Endodermal cell (in vitro differentiated cells): ENCODE data around the gene OR52I2. TPM values are rescaled to one million over a fixed set of nuclear protein-coding genes. Genes with fewer than 3 reads are reported as not detected.

Experiments used
- DNase-seq: peaks from one replicate; pipeline ENCODE4 v3.0.0-alpha.2; 2017
- H3K27ac ChIP-seq: 2 replicates; pipeline ENCODE4 v1.5.1; 2013; ENCODE audit warnings: mild to moderate bottlenecking, low read depth, low read length, moderate library complexity
- H3K27me3 ChIP-seq: 2 replicates; pipeline ENCODE4 v1.6.1; 2013; ENCODE audit warnings: mild to moderate bottlenecking, low read length, moderate library complexity; ENCODE audit not compliant: insufficient read depth, control insufficient read depth, poor library complexity, severe bottlenecking
- H3K36me3 ChIP-seq: 2 replicates; pipeline ENCODE4 v1.7.0; 2013; ENCODE audit warnings: mild to moderate bottlenecking, low read length, moderate library complexity; ENCODE audit not compliant: control insufficient read depth, insufficient read depth
- H3K4me1 ChIP-seq: one replicate; pipeline ENCODE4 v1.7.0; 2013; ENCODE audit warnings: low read length; ENCODE audit not compliant: control insufficient read depth, insufficient read depth
- H3K4me3 ChIP-seq: 2 replicates; pipeline ENCODE4 v1.5.1; 2013; ENCODE audit warnings: mild to moderate bottlenecking, low read length, moderate library complexity
- H3K9ac ChIP-seq: 2 replicates; pipeline ENCODE4 v1.6.1; 2013; ENCODE audit warnings: mild to moderate bottlenecking, low read length, moderate library complexity; ENCODE audit not compliant: poor library complexity, severe bottlenecking; ENCODE audit errors: extremely low read depth
- H3K9me3 ChIP-seq: 2 replicates; pipeline ENCODE4 v1.6.1; 2013; ENCODE audit warnings: mild to moderate bottlenecking, low read length, moderate library complexity; ENCODE audit not compliant: control insufficient read depth
- H3K27ac Mint-ChIP-seq: 2 replicates; pipeline ENCODE4 v1.8.0; 2020; ENCODE audit warnings: mixed read lengths
- H3K27me3 Mint-ChIP-seq: 2 replicates; pipeline ENCODE4 v1.8.0; 2021; ENCODE audit warnings: mild to moderate bottlenecking, mixed read lengths; ENCODE audit not compliant: insufficient read depth
- H3K36me3 Mint-ChIP-seq: 2 replicates; pipeline ENCODE4 v1.8.0; 2020; ENCODE audit warnings: low read depth, mixed read lengths
- H3K4me1 Mint-ChIP-seq: 2 replicates; pipeline ENCODE4 v1.8.0; 2020; ENCODE audit warnings: mixed read lengths
- H3K4me3 Mint-ChIP-seq: 2 replicates; pipeline ENCODE4 v1.8.0; 2020; ENCODE audit warnings: mild to moderate bottlenecking, moderate library complexity, mixed read lengths
- H3K9me3 Mint-ChIP-seq: 2 replicates; pipeline ENCODE4 v1.8.0; 2020; ENCODE audit warnings: mild to moderate bottlenecking, mixed read lengths
- WGBS, 2 experiments: methylation state at CpG; one replicate each; pipeline versions ENCODE4 v1.1.5 to v1.1.7; 2013; ENCODE audit warnings: missing lambda C conversion rate in 2 of 2, mixed read lengths in 1 of 2; ENCODE audit not compliant: insufficient coverage in 1 of 2, insufficient read length in 1 of 2; 5-methylcytosine and 5-hydroxymethylcytosine counted together
- total RNA-seq, 2 donors: library from RNA; stranded (reverse); fragmentation: NEBNext Ultra II Directional in 1 of 2; extraction: Animal tissue kit (Norgen Biotek cat#: 25700) in 1 of 2; gene quantifications; 2 replicates in 1 of 2; 3 replicates in 1 of 2; pipeline ENCODE4 v1.2.1, GENCODE V29; 2021
- TF ChIP-seq, protein P1 (sequence below): fragments of 200-600 bp; sonication (generic); conservative IDR thresholded peaks from 2 replicates; pipeline ENCODE4 v1.5.0; 2021; ENCODE audit warnings: antibody characterized with exemption, mild to moderate bottlenecking

Gene OR52I2
- total RNA-seq, 2 donors from 2014 or later: not detected

DNA sequence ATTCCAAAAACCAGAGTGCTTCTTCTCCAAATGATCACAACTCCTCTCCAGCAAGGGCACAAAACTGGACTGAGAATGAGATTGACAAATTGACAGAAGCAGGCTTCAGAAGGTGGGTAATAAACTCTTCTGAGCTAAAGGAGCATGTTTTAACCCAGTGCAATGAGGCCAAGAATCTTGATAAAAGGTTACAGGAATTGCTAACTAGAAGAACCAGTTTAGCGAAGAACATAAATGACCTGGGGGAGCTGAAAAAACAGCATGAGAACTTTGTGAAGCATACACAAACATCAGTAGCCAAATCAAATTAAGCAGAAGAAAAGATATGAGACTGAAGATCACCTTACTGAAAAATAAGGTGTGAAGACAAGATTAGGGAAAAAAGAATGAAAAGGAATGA, 21.1 kb upstream of the OR52I2 start:
- Mint-ChIP-seq H3K27me3 (no peaks in the 10 kb centered on the region), H3K36me3 (no peaks in the 10 kb centered on the region), H3K4me1 (no peaks in the 10 kb centered on the region), H3K9me3 (peaks cover 18% of the 10 kb centered on the region), H3K4me3 (no peak overlapping the region), H3K27ac (no peak overlapping the region)
- Histone ChIP-seq H3K27me3 (no peaks in the 10 kb centered on the region), H3K4me3 (no peak overlapping the region), H3K4me1 (no peaks in the 10 kb centered on the region), H3K9me3 (peaks cover 6% of the 10 kb centered on the region), H3K9ac (no peak overlapping the region), H3K27ac (no peak overlapping the region), H3K36me3 (no peaks in the 10 kb centered on the region)
- TF ChIP-seq, protein P1, sequence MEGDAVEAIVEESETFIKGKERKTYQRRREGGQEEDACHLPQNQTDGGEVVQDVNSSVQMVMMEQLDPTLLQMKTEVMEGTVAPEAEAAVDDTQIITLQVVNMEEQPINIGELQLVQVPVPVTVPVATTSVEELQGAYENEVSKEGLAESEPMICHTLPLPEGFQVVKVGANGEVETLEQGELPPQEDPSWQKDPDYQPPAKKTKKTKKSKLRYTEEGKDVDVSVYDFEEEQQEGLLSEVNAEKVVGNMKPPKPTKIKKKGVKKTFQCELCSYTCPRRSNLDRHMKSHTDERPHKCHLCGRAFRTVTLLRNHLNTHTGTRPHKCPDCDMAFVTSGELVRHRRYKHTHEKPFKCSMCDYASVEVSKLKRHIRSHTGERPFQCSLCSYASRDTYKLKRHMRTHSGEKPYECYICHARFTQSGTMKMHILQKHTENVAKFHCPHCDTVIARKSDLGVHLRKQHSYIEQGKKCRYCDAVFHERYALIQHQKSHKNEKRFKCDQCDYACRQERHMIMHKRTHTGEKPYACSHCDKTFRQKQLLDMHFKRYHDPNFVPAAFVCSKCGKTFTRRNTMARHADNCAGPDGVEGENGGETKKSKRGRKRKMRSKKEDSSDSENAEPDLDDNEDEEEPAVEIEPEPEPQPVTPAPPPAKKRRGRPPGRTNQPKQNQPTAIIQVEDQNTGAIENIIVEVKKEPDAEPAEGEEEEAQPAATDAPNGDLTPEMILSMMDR: no peak
- no peak for DNase-seq
- 91% methylated on average over 1 of the region's 1 CpG; no CpG with 5 or more reads in 1 of the 2 experiments for WGBS, 2 experiments

DNA sequence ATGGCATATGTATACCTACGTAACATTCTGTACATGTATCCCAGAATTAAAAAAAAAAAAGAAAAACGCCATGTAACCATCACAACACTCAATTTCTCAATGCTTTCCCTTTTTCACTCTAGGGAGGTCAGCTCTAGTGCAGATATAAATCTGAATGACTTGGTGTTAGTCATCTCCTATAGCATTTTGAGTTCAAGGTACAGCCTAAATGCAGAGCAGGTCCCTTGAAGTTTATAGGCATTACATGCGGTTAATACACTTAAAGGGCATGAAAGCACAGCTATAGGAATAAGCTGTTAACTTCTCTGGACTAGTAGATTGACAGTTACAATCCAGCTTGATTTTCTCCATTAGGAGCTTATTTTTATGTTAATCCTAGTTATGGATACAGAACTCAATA, 16.2 kb upstream of the OR52I2 start:
- no peaks in the 10 kb centered on the region for H3K36me3 ChIP-seq
- H3K4me3 ChIP-seq: no peak overlapping the region
- TF ChIP-seq, protein P1: no peak
- H3K27me3 ChIP-seq: no peaks in the 10 kb centered on the region
- Mint-ChIP-seq H3K27ac (no peak overlapping the region), H3K27me3 (no peaks in the 10 kb centered on the region), H3K36me3 (no peaks in the 10 kb centered on the region), H3K4me3 (no peak overlapping the region), H3K9me3 (peaks cover 33% of the 10 kb centered on the region), H3K4me1 (no peaks in the 10 kb centered on the region)
- H3K27ac ChIP-seq: no peak overlapping the region
- no peak overlapping the region for H3K9ac ChIP-seq
- peaks cover 22% of the 10 kb centered on the region for H3K9me3 ChIP-seq
- 69 to 96% methylated on average over 2 of the region's 3 CpGs for WGBS, 2 experiments
- H3K4me1 ChIP-seq: no peaks in the 10 kb centered on the region
- no peak for DNase-seq

DNA sequence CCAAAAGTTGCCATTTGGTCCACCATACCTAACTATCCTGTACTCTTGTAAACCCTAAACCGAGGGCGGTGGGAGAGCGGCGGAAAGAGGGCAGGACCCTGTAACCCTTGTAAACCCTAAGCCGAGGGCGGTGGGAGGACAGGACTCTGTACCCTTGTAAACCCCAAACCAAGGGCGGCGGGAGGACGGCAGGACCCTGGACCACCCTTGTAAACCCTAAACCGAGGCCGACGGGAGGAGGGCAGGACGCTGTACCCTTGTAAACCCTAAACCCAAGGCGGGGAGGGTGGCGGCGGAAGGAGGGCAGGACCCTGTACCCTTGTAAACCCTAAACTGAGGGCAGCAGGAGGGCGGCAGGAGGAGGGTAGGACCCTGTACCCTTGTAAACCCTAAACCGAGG, 12.5 kb upstream of the OR52I2 start:
- Mint-ChIP-seq H3K36me3 (no peaks in the 10 kb centered on the region), H3K9me3 (peaks cover 25% of the 10 kb centered on the region)
- 88% methylated on average over 10 to 18 of the region's 18 CpGs for WGBS, 2 experiments

More for the DNA sequence above, 12.5 kb upstream of the OR52I2 start:
- no peak for DNase-seq
- H3K4me1 Mint-ChIP-seq: no peaks in the 10 kb centered on the region
- H3K9ac ChIP-seq: no peak overlapping the region
- H3K9me3 ChIP-seq: peaks cover 19% of the 10 kb centered on the region
- H3K36me3 ChIP-seq: no peaks in the 10 kb centered on the region
- H3K4me3 Mint-ChIP-seq: no peak overlapping the region
- no peak overlapping the region for H3K27ac Mint-ChIP-seq
- no peaks in the 10 kb centered on the region for H3K27me3 Mint-ChIP-seq
- H3K27me3 ChIP-seq: no peaks in the 10 kb centered on the region
- H3K4me1 ChIP-seq: no peaks in the 10 kb centered on the region
- no peak overlapping the region for H3K27ac ChIP-seq
- H3K4me3 ChIP-seq: peak overlapping the region; percentile 44
- TF ChIP-seq, protein P1: no peak
